GM21390 (cell line): Measurements from ENCODE around the gene RITA1.
"Not testable (repeated sequence)": the region's sequence is repeated elsewhere in the genome, so short reads cannot be mapped to it uniquely, and the experiment has no call there.

Experiments used
- ATAC-seq: cut with Tn5 transposase; IDR thresholded peaks from one replicate; pipeline ENCODE4 v1.9.1; 2021; ENCODE audit not compliant: unreplicated experiment

RITA1 gene, protein sequence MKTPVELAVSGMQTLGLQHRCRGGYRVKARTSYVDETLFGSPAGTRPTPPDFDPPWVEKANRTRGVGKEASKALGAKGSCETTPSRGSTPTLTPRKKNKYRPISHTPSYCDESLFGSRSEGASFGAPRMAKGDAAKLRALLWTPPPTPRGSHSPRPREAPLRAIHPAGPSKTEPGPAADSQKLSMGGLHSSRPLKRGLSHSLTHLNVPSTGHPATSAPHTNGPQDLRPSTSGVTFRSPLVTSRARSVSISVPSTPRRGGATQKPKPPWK

DNA sequence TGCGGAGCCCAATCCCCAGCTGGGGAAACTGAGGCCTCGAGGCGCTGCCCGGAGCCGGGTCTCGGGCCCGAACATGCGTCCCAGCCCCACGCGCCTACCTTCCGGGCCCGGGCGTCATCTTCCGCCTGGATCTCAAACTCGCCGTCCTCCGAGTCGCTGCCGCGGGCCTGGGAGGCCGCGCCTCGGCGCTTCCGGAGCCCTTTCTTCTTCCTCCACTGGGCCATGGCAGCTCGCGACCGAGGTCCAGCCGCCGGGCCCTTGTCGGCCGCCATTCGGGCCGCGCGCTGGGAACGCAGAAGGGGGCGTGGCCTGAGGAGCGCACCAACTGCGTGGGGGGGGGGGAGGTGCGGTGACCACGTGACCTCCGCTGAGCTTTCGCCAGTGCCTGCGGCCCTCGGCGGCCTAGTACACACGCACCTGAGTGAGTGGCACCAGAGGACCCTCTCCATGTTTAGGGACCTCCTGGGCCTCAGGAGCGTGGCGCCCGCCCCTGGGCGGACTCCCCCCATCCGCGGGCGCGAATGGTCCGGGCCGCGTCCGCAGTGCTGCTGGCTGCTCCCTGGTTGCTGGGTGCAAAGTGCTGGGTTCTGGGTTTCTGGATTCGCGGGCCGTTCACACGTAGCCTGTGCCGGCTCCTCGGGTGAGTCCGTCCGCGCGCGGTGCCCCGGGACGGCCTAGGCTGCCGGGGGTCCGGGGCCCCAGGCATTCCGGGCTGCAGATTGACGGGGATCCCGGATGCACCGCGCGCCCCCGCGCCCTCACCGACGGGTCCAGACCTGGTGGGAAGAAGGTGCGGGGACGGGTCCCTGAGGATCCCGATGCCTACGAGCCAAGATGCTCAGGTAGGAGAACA lies at the start of gene RITA1, which contains the start of gene DDX54:
Gene RITA1 (plus strand): TSS at position 542 of the 853 bp plus-strand sequence. CDS start 1,026 bp downstream, outside the sequence.
Gene DDX54 (minus strand): TSS at position 299 of the 853 bp plus-strand sequence. CDS start 27 bp downstream, at position 272.
- ATAC-seq: peak; percentile 44

DNA sequence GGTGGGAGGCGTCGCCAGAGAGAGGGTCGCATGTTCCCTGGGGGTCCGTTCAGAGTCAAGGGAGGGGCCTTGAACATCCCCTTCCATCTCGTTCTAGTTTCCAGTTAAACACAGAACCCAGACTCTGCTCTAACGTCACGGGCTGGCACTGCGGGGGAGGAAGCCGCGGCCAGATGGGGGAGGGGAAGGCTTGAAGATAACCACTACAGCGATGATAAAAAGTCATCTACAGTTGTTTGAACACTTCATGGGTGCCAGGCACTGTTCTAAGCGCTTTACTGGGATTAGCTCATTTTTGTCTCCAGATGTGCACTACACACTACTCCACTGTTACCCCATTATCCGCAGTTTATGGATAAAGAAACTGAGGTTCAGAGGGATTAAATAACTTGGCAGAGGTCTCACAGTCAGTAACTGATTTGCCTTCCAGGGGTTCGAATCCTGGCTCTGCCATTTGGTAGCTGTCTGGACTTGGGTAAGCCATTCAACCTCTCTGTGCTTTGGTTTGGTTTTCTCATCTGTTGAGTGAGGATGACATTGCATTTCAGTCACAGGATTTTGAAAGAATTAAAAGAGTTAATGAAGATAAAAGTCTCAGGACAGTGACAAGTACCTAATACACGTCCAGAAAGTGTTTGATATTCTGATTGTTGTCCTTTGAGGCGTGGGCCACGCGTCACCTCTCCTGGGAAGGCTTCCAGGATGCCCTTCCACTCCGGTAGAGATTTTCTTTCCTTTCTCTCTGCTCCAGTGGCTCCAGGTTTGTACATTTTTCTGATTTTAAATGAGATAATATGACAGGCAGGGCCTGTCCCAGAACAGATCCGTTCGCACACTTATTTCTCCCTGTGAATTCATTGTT lies 49.2 kb upstream of the RITA1 start:
- no peak for ATAC-seq

DNA sequence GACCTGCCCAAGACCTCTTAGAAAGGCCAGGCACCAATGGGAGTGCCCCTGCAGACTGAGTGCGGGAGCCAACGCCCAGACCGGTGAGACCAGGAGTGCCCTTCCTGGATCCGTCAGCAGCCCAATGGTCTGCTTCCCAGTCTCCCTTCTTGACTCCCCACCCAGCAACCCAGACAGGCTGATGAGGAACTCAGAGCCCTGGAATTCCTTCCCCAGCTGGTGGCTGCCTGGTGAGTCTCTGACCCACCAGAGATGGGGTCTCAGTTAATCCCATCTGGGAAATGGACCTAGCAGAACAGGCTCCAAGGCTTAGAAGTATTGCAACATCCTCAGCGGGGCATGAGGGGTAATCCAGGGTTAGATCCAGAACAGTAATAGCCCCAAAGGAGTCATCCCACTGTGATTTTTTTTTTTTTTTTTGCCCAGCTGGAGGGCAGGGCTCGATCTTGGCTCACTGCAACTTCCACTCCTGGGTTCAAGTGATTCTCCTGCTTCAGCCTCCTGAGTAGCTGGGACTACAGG lies 48.5 kb upstream of the RITA1 start:
- ATAC-seq: no peak

DNA sequence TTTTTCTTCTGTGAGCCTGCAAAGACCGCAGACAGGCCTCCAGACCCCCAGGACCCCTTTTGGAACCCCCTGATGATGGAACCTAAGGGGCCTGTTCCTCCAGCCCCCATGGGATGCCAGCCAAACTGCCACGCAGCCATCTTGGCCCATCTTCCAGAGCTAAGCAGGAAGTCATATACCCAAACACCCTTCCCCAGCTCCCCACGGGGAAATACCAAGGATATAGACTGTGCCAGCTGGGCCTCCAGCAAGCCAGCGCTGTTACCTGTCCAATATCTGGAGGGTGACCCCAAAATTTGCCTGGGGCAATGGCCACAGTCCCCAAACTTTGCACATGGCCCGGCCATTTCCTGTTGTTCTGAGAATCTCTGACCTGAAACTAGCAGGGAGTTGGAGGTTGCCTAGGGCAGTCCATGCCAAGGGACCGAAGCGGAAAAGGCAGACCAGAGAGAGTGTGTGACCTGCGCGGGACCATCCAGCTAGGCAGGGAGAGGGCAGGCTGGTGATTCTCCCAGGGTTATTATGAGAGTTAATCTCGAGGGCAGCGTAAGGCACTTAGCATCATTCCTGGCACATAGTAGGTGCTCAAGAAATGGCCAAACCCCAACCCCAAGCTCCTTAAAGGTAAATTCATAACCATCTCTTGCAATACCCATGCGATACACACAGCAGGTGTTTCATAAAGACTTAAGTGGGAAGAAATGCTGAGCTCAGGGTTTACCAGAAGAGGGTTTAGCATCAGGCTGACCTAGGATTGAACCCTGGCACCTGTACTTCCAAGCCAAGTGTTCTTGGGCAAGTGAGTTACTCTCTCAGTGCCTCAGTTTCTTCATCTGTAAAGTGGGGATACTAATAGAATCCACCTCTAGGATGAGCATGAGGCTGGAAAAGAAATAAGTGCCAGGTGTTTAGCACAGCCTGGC lies 47.4 kb upstream of the RITA1 start:
- ATAC-seq: no peak

DNA sequence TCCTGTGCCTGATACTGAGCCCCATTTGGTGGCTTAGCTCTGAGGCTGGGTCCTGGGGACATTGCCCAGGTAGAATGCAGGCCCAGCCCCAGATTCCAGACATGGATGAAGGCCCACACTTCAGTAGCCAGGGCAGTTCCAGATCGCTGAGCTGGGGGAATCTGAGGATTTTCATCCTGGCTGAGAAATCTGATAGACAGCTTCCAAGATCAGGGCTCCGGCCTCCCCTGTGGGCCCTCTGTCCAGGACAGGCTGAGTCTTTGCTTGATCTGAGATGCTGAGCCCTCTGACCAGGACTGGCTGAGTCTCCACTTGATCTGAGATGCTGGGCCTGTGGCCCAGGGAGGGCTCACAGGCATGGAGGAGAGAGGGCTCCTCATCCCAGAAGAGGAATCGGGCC lies 46.7 kb upstream of the RITA1 start:
- ATAC-seq: no peak

DNA sequence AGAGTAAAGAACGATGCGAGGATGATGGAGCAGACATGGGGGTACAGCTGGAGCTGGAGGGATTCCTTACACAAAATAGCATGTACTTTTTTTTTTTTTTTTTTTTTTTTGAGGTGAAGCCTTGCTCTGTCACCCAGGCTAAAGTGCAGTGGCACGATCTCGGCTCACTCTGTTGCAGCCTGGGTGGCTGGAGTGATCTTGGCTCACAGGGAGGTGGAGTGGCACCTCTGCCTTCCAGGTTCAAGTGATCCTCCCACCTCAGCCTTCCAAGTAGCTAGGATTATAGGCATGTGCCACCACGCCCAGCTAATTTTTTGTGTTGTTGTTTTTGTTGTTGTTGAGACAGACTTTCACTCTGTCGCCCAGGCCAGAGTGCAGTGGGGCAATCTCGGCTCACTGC lies 44.8 kb upstream of the RITA1 start:
- no peak for ATAC-seq

DNA sequence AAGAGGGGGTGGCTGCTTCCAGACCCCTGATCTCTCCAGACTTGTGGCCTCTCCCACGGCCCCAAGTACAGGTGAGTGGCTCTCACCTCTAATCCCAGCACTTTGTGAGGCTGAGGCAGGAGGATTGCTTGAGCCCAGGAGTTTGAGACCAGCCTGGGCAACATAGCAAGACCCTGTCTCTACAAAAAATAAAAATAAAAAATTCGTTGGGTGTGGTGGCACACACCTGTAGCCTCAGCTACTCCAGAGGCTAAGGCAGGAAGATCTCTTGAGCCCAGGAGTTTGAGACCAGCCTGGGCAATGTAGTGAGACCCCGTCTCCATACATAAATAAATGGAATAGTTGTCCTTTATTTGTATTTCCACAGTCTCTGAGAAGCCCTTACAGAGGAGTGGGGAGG lies 43.8 kb upstream of the RITA1 start:
- not testable (repeated sequence) for ATAC-seq

DNA sequence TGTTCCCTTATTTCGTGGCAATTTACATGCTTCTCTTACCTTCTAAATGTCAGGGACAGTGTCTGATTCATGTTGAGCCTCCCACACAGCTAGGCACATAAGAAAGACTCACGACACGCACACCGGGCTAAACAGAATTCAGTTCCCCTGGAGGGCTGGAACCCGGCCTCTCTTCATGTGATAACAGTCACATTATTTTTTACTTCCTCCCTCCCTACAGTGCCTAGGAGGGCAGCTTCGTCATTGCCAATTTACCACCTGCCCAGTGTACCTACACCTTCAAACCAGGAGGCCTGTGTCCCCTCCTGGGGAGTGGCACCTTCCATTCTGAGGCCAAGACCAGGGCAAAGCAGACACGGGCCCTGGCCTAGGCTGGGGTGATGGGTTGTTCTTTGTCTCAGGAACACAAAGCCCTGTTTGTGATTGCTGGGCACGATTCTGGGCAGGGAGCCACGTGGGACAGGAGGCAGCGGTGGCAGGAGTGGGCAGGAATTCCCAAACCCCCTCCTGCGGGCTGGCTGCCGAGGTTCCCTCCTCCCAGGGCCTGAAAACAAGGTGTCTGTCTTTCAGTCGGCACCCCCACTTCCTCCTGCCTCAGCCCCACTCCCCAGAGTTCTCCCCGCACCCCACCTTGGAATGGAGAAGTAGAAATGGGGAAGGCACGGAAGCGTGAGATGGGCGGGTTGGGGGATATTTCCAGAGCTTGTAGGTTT lies 43.2 kb upstream of the RITA1 start:
- no peak for ATAC-seq

DNA sequence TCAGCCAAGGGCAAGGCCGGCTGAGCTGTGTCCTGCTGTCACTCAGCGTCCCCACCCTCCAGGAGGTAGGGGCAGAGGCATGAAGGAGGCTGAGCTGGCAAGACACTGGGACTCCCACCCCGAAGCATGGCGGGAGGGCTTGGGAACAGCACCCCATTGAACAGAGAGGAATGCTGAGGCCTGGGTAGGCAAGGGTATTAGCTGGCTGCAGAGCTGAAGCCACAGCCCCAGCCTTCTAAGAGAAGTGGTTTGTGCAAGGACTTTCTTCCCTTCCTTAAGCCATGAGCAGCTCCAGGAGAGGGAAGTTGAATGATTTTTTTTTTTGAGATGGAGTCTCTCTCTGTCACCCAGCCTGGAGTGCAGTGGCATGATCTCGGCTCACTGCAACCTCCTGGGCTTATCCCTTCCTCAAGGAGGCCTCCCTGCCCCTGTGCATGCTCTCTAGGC lies 42.6 kb upstream of the RITA1 start:
- ATAC-seq: no peak

DNA sequence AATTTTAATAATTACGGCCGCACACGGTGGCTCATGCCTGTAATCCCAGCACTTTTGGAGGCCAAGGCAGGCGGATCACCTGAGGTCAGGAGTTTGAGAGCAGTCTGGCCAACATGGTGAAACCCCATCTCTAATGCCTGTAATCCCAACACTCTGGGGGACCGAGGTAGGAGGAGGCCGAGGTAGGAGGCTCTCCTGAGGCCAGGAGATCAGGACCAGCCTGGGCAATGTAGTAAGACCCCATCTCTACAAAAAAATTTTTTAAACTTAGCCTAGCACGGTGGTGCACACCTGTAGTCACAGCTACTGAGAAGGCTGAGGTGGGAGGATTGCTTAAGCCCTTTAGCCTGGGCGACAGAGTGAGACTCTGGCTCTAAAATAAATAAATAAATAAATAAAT lies 41.6 kb upstream of the RITA1 start:
- ATAC-seq: no peak

DNA sequence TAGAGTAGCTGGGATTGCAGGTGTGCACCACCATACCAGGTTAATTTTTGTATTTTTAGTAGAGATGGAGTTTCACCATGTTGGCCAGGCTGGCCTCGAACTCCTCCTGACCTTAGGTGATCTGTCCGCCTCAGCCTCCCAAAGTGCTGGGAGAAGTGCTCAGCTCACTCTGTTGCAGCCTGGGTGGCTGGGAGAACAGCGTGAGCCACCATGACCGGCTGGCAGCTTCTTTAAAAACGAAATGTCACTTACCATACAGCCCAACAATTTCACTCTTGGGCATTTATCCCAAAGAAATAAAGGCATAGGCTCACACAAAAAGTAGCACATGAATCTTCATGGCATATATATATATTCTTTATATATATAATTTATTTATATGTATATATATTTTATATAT lies 40.7 kb upstream of the RITA1 start:
- ATAC-seq: no peak

DNA sequence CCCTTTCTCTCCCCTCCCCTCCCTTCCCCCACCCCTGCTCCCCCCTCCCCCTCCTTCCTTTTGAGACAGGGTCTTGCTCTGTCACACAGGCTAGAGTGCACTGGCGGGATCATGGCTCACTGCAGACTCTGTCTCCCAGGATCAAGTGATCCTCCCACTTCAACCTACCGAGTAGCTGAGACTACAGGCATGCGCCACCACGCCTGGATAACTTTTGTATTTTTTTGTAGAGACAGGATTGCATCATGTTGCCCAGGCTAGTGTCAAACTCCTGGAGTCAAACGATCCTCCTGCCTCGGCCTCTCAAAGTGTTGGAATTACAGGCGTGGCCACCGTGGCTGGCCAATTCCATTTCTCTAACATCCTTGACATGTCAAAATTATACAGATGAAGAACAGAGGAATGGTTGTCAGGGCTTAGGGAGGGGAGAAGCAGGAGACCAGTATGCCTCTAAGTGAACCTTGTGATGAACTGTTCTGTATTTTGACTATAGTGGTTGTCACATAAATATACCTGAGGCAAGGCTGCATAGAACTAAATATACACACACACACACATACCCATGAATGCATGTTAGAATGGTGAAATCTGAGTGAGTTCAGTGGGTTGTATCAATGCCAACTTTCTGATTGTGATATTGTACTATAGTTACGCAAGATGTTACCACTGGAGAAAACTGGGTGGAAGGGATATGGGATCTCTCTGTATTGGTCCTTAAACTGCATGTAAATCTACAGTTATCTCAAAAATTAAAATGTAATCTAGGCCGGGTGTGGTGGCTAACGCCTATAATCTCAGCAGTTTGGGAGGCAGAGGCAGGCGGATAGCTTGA lies 39.6 kb upstream of the RITA1 start:
- ATAC-seq: no peak

DNA sequence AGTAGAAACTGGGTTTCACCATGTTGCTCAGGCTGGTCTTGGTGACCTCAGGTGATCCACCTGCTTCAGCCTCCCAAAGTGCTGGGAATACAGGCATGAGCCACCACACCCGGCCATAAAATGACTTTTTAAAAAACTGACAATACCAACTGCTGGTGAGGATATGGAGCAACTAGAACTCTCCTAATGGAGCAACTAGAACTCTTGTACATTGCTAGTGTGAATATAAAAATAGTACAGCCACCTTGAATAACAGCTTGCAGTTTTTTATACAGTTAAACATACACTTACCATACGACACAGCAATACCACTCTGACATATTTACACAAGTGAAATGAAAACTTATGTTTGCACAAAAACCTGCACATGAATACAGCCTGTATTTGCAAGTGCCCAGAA lies 38.5 kb upstream of the RITA1 start:
- ATAC-seq: no peak

DNA sequence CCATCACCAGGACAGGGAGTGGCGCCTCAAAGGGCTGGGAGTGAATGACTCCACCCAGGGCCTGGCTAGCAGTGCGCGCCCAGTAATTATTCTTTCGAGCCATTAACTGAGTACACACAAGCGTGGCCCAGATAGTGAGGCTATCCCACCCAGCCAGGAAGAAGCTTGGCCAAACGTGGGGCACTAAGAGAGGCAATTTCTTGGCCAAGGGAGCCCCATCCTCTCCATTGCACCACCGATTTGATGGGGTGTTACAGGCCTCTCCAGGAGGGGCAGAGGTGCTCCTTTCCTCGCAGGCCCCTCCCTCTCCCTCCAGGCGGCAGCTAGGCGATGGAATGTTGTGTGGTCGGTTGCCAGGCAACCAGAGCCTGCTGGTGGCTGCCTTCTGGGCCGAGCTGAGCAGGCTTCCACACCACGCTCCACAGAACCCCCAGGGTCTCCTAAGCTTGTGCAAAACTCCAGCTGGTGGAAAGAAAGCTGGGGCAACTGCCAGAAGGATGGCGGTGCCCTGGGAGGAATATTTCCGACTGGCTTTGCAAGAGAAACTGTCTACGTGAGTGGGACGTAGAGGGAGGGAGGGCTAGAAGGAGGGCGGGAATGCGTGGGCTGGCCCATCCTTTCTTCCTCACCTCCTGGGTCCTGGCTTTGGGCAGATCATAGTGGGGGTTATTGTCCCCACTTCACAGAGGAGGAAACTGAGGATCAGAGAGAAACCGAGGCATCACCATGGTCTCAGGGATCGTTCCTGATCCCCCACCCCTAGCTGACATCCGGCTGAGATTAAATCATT lies 36.0 kb upstream of the RITA1 start, which contains the start of gene CFAP73:
Gene CFAP73 (plus strand): TSS at position 364 of the 790 bp plus-strand sequence. CDS start 134 bp downstream, at position 498.
- no peak for ATAC-seq

DNA sequence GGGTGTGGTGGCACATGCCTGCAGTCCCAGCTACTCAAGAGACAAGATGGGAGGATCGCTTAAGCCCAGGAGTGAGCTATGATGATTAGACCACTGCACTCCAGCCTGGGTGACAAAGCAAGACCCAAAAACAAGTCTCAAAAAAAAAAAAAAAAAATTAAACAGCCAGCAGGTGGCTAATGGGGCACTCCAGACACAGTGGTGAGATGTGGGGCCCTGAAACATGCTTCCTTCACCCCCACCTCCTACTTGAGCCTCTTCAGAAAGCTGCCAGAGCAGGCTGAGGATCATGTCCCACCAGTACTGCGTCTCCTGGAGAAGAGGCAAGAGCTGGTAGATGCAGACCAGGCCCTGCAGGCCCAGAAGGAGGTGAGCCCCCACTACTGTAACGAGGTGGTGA lies 33.9 kb upstream of the RITA1 start:
- no peak for ATAC-seq

DNA sequence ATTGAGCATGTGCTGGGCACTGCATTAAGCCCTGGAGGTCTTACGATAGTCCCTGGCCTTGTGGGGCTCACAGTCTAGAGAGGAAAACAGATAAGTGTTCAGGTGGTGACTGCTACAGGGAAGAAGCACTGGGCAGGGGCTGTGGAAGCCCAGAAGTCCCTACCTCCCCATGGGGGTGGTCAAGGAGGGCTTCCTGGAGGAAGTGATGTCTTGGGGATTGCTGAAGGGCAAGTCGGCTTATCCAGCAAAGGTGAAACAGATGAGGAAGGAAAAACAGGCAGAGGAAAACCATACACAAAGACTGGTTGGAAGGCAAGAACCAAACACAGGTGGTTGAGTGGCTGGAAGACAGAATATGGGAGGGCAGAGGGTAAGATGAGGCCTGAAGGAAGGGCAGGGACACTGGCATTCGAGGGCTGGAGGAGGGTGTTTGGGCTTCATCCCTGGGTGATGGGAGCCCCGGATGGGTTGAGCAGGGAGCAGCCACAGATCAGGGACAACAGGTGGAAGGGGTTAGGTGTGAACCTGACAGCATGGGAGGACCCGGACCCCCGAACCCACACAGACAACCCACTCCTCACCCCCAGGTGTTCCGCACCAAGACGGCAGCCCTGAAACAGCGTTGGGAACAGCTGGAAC lies 33.2 kb upstream of the RITA1 start:
- no peak for ATAC-seq
